DOHH2 (cell line): Measurements from ENCODE around the gene UCHL5.

Experiments used
- H3F3A ChIP-seq: fragments of 200-600 bp; sonication (generic), shearing (Covaris generic); 2 replicates; pipeline ENCODE4 v1.6.0; 2016; ENCODE audit warnings: antibody characterized with exemption, mild to moderate bottlenecking; ENCODE audit not compliant: control insufficient read depth, insufficient read depth
- H3K27ac ChIP-seq: fragments of 200-600 bp; sonication (generic); 2 replicates; pipeline ENCODE4 v1.5.1; 2014; ENCODE audit warnings: low read depth, mild to moderate bottlenecking, low read length, moderate library complexity
- H3K27me3 ChIP-seq: fragments of 200-600 bp; sonication (generic); 2 replicates; pipeline ENCODE4 v1.6.1; 2014; ENCODE audit warnings: mild to moderate bottlenecking, low read length, mixed read lengths; ENCODE audit not compliant: control insufficient read depth
- H3K36me3 ChIP-seq: fragments of 200-600 bp; sonication (generic); 2 replicates; pipeline ENCODE4 v1.6.1; 2014; ENCODE audit warnings: mild to moderate bottlenecking, low read length, moderate library complexity, mixed read lengths; ENCODE audit not compliant: control insufficient read depth
- H3K4me1 ChIP-seq: fragments of 200-600 bp; sonication (generic); 2 replicates; pipeline ENCODE4 v1.6.1; 2014; ENCODE audit warnings: mild to moderate bottlenecking, low read length, mixed read lengths; ENCODE audit not compliant: control insufficient read depth
- H3K4me2 ChIP-seq: fragments of 200-600 bp; sonication (generic); 2 replicates; pipeline ENCODE4 v1.6.0; 2014; ENCODE audit warnings: mild to moderate bottlenecking, low read length, moderate library complexity
- H3K4me3 ChIP-seq: fragments of 200-600 bp; sonication (generic); 2 replicates; pipeline ENCODE4 v1.5.1; 2014; ENCODE audit warnings: mild to moderate bottlenecking, low read length, mixed read lengths
- H3K79me2 ChIP-seq: fragments of 200-600 bp; sonication (generic); 2 replicates; pipeline ENCODE4 v1.6.1; 2014; ENCODE audit warnings: mild to moderate bottlenecking, low read length, mixed read lengths; ENCODE audit not compliant: control insufficient read depth
- H3K9me2 ChIP-seq: fragments of 200-600 bp; sonication (generic); replicated peaks from 2 replicates; pipeline ENCODE4 v1.6.1; 2014; ENCODE audit warnings: mild to moderate bottlenecking, low read length, mixed read lengths; ENCODE audit not compliant: control insufficient read depth
- H3K9me3 ChIP-seq: fragments of 200-600 bp; sonication (generic); 2 replicates; pipeline ENCODE4 v1.6.1; 2014; ENCODE audit warnings: antibody characterized with exemption, low read length, mixed read lengths; ENCODE audit not compliant: control insufficient read depth, insufficient read depth
- H4K20me1 ChIP-seq: fragments of 200-600 bp; sonication (generic); 2 replicates; pipeline ENCODE4 v1.6.0; 2014; ENCODE audit warnings: low read depth, mild to moderate bottlenecking, antibody characterized with exemption, low read length, moderate library complexity; ENCODE audit not compliant: control insufficient read depth, insufficient read depth
- CTCF ChIP-seq: fragments of 200-600 bp; sonication (generic); IDR thresholded peaks from one replicate; pipeline ENCODE4 v1.5.1; 2014; ENCODE audit warnings: antibody characterized with exemption, mild to moderate bottlenecking, low read depth, low read length; ENCODE audit not compliant: poor library complexity, severe bottlenecking
- EZH2phosphoT487 ChIP-seq: fragments of 200-600 bp; sonication (generic); IDR thresholded peaks from 2 replicates; pipeline ENCODE4 v1.6.1; 2017; ENCODE audit warnings: borderline replicate concordance, mild to moderate bottlenecking, antibody characterized with exemption, low read length, moderate library complexity, mixed read lengths

UCHL5 gene

GRCh38 chr1:193102662-193103061 lies 43.5 kb upstream of the UCHL5 start:
- no peak overlapping the region for H3K4me2 ChIP-seq
- H3K36me3 ChIP-seq: peaks cover 25% of the 10 kb centered on the region
- no peaks in the 10 kb centered on the region for H4K20me1 ChIP-seq
- H3K9me2 ChIP-seq: no peaks in the 10 kb centered on the region
- no peak overlapping the region for H3K27ac ChIP-seq
- TF ChIP-seq CTCF (no peak), EZH2phosphoT487 (no peak)
- peaks cover 11% of the 10 kb centered on the region; the same call in 1 of the 2 replicates for H3F3A ChIP-seq
- no peaks in the 10 kb centered on the region for H3K27me3 ChIP-seq
- H3K4me3 ChIP-seq: no peak overlapping the region
- peaks cover 16% of the 10 kb centered on the region for H3K4me1 ChIP-seq
- peaks cover 32% of the 10 kb centered on the region for H3K79me2 ChIP-seq
- H3K9me3 ChIP-seq: no peaks in the 10 kb centered on the region

GRCh38 chr1:193094112-193094511 lies 35.0 kb upstream of the UCHL5 start:
- Histone ChIP-seq H3K27me3 (no peaks in the 10 kb centered on the region), H3F3A (peaks cover 11% of the 10 kb centered on the region; the same call in 1 of the 2 replicates), H4K20me1 (no peaks in the 10 kb centered on the region), H3K9me2 (no peaks in the 10 kb centered on the region), H3K9me3 (no peaks in the 10 kb centered on the region), H3K79me2 (no peaks in the 10 kb centered on the region), H3K4me2 (no peak overlapping the region), H3K4me3 (no peak overlapping the region), H3K4me1 (no peaks in the 10 kb centered on the region), H3K27ac (no peak overlapping the region), H3K36me3 (peaks cover 56% of the 10 kb centered on the region)
- no peak for TF ChIP-seq EZH2phosphoT487
- TF ChIP-seq CTCF: no peak

- Histone ChIP-seq H3K4me2 (no peak overlapping the region), H3K27me3 (no peaks in the 10 kb centered on the region), H3K4me3 (no peak overlapping the region), H3F3A (peaks cover 15% of the 10 kb centered on the region; the same call in 1 of the 2 replicates), H3K9me2 (no peaks in the 10 kb centered on the region), H3K9me3 (no peaks in the 10 kb centered on the region), H4K20me1 (no peaks in the 10 kb centered on the region), H3K27ac (no peak overlapping the region), H3K4me1 (no peaks in the 10 kb centered on the region), H3K36me3 (peaks cover 44% of the 10 kb centered on the region), H3K79me2 (no peaks in the 10 kb centered on the region)
- no peak for TF ChIP-seq CTCF
- no peak for TF ChIP-seq EZH2phosphoT487
Measured at GRCh38 chr1:193090865-193091264, 31.7 kb upstream of the UCHL5 start.
